Right atrium auricular region (tissue), 2 donors: ENCODE measurements around the gene ZNF778. TPM values are rescaled to one million over a fixed set of nuclear protein-coding genes. Genes with fewer than 3 reads are reported as not detected.

Source experiments
- DNase-seq: peaks from one replicate; pipeline ENCODE4 v3.0.0-alpha.2; 2019; ENCODE audit warnings: low spot score
- H3K27ac ChIP-seq, 2 donors: fragments of 200-600 bp; sonication (generic); 1 replicate in 1 of 2; 2 replicates in 1 of 2; pipeline ENCODE4 v1.5.1; 2016 to 2019
- H3K27me3 ChIP-seq, 2 donors: fragments of 200-600 bp; sonication (generic); one replicate each; pipeline versions ENCODE4 v1.5.1 to v1.6.0; 2017 to 2019
- H3K36me3 ChIP-seq: fragments of 200-600 bp; sonication (generic); one replicate; pipeline ENCODE4 v1.5.1; 2016
- H3K4me1 ChIP-seq, 2 donors: fragments of 200-600 bp; sonication (generic); one replicate each; pipeline versions ENCODE4 v1.5.1 to v1.6.0; 2017 to 2019
- H3K4me3 ChIP-seq, 2 donors: fragments of 200-600 bp; sonication (generic); 1 replicate in 1 of 2; 2 replicates in 1 of 2; pipeline ENCODE4 v1.5.1; 2017 to 2019; ENCODE audit warnings: mild to moderate bottlenecking in 1 of 2, moderate library complexity in 1 of 2
- H3K9me3 ChIP-seq, 2 donors: fragments of 200-600 bp; sonication (generic); one replicate each; pipeline ENCODE4 v1.5.1; 2019
- CTCF ChIP-seq, 2 donors: fragments of 200-600 bp; sonication (generic); IDR thresholded peaks; one replicate each; pipeline ENCODE4 v1.5.1; 2019; ENCODE audit warnings: antibody characterized with exemption in 2 of 2
- total RNA-seq, 2 donors: library from RNA; depleted of rRNA; stranded (reverse); fragments of >200 nt; gene quantifications; one replicate each; pipeline ENCODE4 v1.1.0, GENCODE V29; 2016

ZNF778 gene
- total RNA-seq, 2 donors from 2014 or later, result 5.7 to 8.0 TPM

DNA sequence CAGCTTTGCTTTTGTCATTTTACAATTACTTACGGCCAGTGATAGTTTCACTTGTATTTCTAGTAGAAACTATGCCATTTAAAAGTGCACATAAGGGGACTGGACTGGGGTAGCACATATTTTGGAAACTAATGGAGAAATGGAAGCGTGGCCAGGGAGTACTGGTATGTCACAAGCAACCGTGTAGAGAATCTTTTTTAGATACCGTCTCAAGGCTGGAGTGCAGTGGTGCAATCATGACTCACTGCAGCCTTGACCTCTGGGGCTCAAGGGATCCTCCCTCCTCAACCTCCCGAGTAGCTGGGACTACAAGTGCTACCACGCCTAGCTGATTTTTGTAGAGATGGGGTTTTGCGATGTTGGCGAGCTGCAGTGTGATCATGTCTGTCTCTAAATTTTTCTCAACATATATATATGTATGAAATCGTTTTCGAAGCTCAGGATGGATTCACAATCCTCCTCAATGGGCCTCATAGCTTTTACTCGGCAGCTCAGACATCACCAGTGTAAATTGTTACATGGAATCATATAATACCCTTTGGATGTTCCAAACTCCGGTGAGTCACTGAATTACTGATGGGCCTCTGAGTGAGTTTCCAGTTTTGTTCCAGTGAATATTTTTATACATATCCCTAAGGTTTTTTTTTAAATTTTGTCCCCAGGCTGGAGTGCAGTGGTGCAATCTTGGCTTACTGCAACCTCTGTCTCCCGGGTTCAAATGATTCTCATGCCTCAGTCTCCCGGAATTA, 51.7 kb downstream of the ZNF778 start:
- H3K4me1 ChIP-seq, result no peaks in the 10 kb centered on the region
- H3K27ac ChIP-seq, result no peak overlapping the region
- no peaks in the 10 kb centered on the region for H3K9me3 ChIP-seq
- no peak overlapping the region for H3K4me3 ChIP-seq
- no peaks in the 10 kb centered on the region for H3K27me3 ChIP-seq
- peak; percentile 67 for DNase-seq
- TF ChIP-seq CTCF (IDR thresholded peaks at IDR 0.05), result no peak
- peaks cover 75% of the 10 kb centered on the region for H3K36me3 ChIP-seq

- DNase-seq, result no peak
- TF ChIP-seq CTCF (IDR thresholded peaks at IDR 0.05), result no peak
- Histone ChIP-seq H3K27ac (no peak overlapping the region), H3K4me3 (no peak overlapping the region), H3K9me3 (no peaks in the 10 kb centered on the region), H3K27me3 (no peaks in the 10 kb centered on the region), H3K4me1 (no peaks in the 10 kb centered on the region), H3K36me3 (peaks cover 81% of the 10 kb centered on the region)
These were observed 52.5 kb downstream of the ZNF778 start for GRCh38 chr16:89269805-89270665.

GRCh38 chr16:89270666-89271345, 53.3 kb downstream of the ZNF778 start:
- TF ChIP-seq CTCF (IDR thresholded peaks at IDR 0.05), result no peak
- H3K9me3 ChIP-seq, result no peaks in the 10 kb centered on the region
- H3K27me3 ChIP-seq, result no peaks in the 10 kb centered on the region
- DNase-seq, result no peak
- no peak overlapping the region for H3K4me3 ChIP-seq
- H3K4me1 ChIP-seq, result no peaks in the 10 kb centered on the region
- H3K27ac ChIP-seq, result no peak overlapping the region
- peaks cover 81% of the 10 kb centered on the region for H3K36me3 ChIP-seq

GRCh38 chr16:89272631-89273030, 55.1 kb downstream of the ZNF778 start:
- no peak overlapping the region for H3K27ac ChIP-seq
- no peaks in the 10 kb centered on the region for H3K9me3 ChIP-seq
- TF ChIP-seq CTCF (IDR thresholded peaks at IDR 0.05), result no peak
- DNase-seq, result no peak
- no peaks in the 10 kb centered on the region for H3K27me3 ChIP-seq
- H3K4me1 ChIP-seq, result no peaks in the 10 kb centered on the region
- H3K36me3 ChIP-seq, result peaks cover 78% of the 10 kb centered on the region
- no peak overlapping the region for H3K4me3 ChIP-seq

DNA sequence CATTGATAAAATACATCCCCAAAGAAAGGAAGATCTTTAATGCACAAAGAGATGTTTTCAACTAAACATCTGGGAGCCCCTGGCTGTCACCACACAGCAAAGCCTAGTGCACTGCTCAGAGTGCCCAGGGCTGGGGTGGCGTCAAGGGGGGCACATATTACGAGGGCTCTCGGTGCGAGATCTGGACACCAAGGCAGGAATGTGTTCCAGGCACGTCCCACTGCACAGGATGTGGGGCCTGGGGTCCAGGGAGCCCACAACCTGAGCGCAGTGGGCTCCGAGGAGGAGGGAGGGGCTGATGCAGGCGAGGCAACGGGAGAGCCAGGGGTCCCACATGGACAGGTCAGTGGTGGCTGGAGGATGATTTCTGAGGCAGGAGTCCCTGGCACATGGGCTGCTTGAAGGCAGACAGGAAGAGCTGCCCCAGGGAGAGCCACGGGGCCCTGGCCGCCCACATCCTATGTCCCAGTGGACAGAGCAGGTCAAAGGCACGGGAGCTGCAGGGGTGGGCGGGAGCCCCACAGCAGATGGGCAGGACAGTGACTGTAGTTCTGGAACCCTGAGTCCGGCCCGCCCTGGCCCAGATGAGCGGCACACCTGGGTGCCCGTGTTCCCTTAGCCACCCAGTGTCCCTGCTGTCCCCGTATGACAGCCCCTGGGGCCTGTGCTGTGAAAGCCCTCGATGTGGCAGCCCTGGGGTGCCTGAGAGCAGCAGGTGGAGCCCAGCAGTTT, 56.4 kb downstream of the ZNF778 start:
- Histone ChIP-seq H3K9me3 (no peaks in the 10 kb centered on the region), H3K36me3 (peaks cover 86% of the 10 kb centered on the region), H3K4me3 (no peak overlapping the region), H3K4me1 (no peaks in the 10 kb centered on the region), H3K27me3 (no peaks in the 10 kb centered on the region), H3K27ac (no peak overlapping the region)
- TF ChIP-seq CTCF (IDR thresholded peaks at IDR 0.05), result no peak
- DNase-seq, result no peak
